C4-2B (cell line): ENCODE data around the gene GSKIP.

Experiments used
- CTCF ChIP-seq: fragments of 450-650 bp; conservative IDR thresholded peaks from 2 replicates; pipeline ENCODE4 v1.5.1; 2017; ENCODE audit warnings: mild to moderate bottlenecking
- ZFX ChIP-seq: fragments of 450-650 bp; IDR thresholded peaks from 2 replicates; pipeline ENCODE4 v1.6.1; 2017

GRCh38 chr14:96363751-96364336 lies 518 bp downstream of the GSKIP start:
- TF ChIP-seq CTCF (no peak), ZFX (no peak)
